ENCODE results near the gene RNU6-7.

- TF ChIP-seq CTCF (IDR thresholded peaks at IDR 0.05) = peak in 1 of 4 donors; percentile 27
- no peak for TF ChIP-seq POLR2A (IDR thresholded peaks at IDR 0.05)
Measured at GRCh38 chr14:32230181-32230580, 28.3 kb downstream of the RNU6-7 start.
